T-helper 9 cell (primary cell): Measurements from ENCODE around the gene FAM25C.
"Not testable (repeated sequence)": the region's sequence is repeated elsewhere in the genome, so short reads cannot be mapped to it uniquely, and the experiment has no call there.

Experiments
- DNase-seq: peaks from one replicate; pipeline ENCODE4 v3.0.0-alpha.2; 2020
- total RNA-seq, 2 donors: gene quantifications; one replicate each; lab custom pipeline; 2026; lab: John Stamatoyannopoulos, UW

Gene FAM25C
- total RNA-seq: 0 reads per million in 2 donors

DNA sequence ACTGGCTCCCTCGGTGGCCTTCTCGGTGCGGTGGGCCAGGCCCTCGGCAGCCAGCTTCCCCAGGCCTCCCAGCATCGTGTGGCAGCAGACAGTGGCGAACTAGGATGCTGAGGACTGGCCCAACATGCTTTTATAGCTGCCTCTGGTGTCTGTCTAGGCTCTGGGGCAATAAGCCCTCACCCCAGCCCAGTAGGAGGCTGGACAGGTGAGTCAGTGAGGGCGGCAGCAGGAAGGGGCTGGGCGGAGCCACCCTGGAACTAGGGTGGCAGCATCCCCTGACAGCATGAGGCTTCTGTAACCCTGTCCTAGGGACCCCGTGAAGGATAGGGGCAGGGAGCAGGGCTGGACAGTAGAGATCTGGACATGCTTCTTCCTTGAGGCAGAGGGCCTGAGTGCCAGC lies at the start of gene FAM25C:
Gene FAM25C, minus strand, starts transcription at position 101 of the 400 bp plus-strand sequence. Its CDS starts 26 bp downstream, at position 75.
- not testable (repeated sequence) for DNase-seq

DNA sequence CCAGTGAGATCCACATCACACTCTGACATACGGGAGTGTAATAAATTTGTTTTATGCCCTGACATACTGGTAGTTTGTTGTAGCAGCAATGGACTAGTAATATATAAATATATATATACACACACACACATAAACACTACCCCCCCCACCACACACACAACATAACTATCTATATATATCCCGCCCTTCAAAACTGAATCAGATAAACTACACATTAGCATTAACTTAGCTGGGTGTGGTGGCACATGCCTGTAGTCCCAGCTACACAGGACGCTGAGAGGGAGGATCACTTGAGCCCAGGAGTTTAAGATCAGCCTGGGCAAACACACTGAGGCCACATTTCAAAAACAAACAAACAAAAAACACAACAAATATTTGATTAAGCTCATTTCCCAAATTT lies 45.0 kb upstream of the FAM25C start:
- DNase-seq: not testable (repeated sequence)

DNA sequence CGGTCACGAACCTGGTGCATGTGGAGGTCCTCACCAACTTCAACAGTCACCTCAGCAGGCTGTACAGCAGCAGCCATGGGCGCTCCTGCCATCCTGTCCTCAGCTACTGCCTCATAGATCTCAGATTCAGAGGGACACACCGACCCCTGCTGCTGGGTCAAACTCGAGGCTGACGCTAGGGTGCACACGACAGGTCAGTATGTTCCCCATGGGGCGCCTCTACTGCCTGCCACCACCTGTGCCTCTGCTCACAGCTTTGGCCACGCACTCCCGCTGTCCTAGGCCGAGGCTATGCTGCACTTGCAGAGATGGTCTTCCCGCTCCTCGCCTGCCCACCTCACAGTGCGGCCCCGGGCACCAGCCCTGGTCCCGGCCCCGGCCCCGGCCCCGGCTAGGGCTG lies 31.8 kb upstream of the FAM25C start:
- DNase-seq: not testable (repeated sequence)

DNA sequence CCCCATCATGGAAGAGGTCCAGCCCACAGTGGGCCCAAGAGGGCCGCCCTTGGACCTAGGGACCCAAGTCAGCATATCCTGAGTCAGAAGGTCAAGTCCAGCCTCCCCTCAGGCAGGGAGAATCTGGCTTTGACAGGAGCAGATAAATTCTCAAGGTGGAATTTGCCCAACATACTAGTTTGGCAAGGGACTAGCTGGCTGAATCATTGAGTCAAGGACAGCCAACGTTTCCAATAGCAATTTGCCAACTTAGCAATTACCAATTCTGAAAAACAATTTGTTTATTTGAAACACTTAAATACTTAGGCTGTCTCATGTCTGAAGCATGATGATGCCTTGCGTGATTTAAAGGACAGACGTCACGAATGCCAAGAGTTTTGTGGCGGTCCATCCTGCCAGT lies 2.7 kb upstream of the FAM25C start:
- not testable (repeated sequence) for DNase-seq

DNA sequence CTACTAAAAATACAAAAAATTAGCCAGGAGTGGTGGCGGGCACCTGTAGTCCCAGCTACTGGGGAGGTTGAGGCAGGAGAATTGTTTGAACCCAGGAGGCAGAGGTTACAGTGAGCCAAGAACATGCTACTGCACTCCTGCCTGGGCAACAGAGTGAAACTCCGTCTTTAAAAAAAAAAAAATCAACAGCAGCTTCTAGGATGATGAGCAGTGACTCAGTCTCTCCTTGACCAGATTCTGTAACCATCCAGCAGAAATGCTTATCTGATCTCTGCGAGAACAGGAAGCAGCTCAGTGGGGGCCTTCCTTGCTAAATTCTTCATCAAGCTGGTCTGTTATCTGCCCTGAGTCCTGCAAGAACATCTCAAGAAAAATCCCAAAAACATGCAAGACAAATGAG lies 5.5 kb downstream of the FAM25C start:
- not testable (repeated sequence) for DNase-seq

DNA sequence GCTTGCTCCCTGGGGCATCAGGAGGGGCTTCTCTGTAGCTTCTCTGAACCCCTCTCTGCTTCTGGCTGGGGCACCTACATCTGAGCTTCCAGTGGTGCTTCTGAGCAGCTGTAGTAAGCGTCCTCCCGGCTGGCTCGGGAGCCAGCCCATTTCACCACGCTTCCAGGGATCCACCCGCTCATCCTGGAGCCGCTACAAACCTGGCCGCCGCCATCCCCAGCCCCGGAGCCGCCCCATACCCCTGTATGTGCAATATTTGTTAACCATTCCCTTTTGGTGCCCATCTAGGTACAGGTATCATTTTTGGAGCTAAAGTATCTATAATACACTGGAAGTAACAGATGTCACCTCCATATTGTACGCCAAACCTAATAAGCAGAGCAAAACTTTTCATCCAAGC lies 7.0 kb downstream of the FAM25C start:
- DNase-seq: not testable (repeated sequence)

DNA sequence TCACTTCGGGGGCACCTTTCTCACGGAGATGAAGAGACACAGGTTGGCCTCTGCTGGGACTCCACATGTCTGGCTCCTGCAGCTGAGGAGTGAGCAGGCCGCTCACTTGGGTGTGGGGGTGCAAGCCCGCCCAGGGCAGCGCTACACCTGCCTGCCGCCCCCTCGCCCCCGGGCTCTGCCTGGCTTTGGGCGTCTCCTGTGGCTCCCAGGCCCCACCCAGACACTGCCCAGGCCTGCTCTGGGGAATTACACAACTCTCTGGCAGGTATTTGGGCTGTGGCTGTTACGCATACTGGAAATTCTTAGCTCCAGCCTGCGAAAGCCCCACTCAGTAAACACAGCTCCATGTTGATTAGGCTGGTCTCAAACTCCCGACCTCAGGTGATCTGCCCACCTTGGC lies 7.9 kb downstream of the FAM25C start:
- not testable (repeated sequence) for DNase-seq

DNA sequence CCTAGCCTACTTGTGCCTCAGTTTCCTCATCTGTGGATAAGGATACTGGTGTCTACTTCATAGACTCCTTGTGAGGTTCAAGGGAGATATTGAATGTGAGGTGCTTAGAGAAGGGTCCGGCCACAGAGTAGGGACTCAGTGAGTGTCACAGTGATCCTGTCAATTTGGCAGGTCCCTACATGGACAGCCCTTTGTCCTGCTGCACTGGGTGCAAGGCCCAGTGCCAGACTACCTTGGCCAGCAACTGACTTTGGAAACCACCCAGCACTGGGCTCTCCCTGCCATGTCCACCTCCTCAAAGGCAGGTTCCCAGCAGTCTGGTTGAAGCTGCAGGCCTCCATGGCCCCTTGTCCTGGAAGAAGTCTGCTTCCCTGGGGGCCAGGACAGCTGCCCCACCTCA lies 9.5 kb downstream of the FAM25C start:
- DNase-seq: not testable (repeated sequence)

DNA sequence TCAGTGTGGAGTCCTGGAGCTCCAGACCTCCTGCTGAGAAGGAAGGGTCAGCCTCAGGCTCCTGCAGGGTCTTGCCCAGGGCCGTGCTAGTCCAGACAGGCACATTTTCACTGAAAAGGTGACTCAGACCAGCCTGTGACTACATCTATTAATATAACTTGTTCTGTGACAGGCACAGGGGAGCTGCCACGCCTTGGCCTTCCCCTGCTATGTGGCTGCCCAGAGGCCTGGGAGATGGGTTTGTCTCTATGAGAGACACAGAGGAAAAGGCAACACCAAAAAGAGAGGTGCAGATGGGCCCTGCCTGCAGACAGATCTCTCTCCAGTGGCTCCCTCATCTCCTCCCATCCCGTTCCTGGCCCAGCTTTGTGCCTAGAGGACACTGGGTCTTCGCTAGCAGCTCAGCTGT lies 10.0 kb downstream of the FAM25C start:
- not testable (repeated sequence) for DNase-seq

DNA sequence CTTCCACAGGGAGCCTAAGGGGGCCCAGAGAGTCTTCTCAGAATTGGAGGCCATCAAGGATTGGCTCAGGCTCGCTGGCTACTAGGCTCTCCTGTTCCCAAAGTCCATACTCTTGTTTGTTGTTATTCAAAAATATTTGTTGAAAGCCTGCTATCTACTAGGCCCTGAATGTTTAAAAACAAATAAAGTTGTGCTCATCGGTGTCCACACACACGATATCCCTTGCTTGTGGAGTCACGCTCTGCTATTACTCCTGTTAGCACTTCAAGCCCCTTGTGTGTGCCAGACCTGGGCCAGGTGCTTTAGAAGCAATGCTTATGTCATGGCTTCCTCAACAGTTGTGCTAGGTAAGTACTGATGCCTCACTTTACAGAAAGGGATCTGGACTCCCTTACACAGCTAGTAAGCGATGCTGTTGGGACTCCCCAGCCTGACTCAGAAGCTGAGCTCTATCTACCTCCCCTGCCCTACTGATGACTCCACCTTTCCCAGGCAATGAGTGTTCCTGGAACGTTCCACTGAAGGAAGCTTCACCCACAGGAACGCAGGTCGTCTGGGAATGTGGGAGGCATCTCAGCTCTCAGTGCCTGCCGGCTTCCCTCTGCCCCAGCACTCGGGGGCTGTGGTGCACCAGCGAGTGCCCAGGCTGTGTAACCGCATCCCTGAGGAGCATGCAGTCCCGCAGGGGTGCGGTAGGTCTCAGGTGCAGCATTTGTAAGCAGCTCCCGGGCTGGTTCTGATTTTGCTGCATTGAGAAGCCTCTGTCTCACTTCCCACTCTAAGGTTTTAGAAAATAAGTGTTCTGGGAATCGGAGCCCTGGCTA lies 10.7 kb downstream of the FAM25C start:
- not testable (repeated sequence) for DNase-seq

DNA sequence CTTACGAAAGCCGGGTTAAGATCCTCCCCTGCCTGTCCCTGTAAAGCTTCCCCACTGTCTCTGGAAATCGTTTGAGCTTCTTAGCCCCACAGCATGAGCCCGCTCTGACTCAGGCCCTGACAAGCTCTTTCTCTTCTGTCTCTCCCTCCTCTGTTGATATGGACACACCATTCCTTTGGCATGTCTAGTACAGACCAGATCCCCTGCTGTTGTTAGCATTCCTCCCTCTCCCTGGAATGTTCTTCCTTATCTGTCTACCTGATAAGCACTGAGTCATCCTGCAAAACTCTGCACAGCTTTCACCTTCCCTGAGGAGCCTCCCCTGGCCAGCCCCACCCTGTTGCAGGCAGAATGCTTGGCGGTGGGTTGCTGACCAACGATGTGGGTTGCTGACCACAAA lies 11.6 kb downstream of the FAM25C start:
- DNase-seq: not testable (repeated sequence)

DNA sequence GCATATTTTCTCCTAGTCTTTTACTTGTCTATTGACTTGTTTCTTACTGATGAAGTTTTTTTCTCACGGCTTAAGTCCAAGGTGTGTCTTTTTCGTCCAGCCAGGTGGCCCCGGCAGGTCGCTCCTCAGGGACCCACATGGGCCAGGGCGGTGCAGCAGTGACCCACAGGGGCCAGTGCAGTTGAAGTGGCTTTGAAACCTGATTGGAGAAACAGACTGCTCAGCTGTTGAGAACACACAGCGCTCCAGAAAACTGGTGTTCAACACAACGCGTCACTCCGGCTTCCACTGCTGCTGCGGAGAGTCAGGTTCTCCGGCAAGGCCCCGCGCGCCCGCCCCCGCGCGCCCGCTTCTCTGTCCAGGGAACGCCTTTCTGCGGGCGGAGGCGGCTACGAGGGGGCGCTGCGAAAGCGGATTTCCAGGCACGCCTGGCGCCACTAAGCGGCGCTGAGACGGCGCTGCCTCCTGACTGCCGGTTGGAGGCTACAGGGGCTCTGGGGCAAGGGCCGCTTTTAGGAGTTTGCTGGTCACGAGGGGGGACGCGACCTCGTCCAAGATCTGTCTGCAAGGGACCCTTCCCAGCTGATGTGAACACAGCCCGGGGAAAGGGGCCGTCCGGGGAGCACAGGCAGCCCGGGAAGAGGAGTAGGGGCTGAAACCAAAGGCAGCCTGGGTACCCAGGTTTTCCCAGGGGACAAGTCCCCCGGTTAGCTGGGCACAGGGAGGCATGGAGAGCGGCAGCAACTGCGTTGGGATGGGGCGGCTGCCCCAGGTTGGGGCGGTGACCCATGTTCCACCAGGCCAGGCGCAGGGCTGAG lies 13.0 kb downstream of the FAM25C start:
- not testable (repeated sequence) for DNase-seq

DNA sequence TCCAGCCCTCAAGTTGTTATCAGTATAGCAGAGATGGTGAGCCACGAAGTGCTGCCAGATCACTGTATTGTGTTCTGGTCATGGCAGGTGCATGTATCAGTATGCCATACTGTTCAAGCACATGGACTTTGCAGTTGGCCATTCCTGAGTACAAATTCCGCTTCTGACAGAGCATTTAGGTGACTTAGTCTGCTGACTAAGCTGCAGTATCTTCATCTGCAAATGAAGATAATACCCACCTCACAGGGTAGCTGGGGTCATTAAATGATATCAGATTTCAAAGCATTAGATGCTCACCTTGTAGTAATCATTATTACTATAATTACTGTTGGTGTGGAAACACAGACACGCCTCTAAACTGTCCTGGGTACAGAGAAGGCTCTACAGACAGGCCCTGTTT lies 24.2 kb downstream of the FAM25C start:
- DNase-seq: not testable (repeated sequence)

DNA sequence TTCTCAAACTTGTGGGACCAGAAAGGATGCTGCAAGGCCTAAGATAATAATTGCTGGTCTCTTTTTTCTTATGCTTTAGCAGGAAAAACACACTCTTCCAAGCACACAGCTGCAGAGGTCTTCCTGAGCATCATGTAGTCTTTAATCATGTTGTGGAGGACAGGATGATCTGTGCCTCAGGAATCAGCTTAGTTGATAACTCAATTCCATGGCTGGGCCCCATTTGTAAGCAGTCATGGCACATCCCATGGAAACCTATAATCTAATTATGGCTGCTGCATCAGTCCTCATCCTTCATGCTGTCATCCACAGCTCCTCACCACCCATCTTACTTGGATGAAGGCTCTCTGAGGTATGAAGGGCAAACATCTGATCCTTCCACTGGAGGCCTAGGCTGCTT lies 26.5 kb downstream of the FAM25C start:
- DNase-seq: not testable (repeated sequence)

DNA sequence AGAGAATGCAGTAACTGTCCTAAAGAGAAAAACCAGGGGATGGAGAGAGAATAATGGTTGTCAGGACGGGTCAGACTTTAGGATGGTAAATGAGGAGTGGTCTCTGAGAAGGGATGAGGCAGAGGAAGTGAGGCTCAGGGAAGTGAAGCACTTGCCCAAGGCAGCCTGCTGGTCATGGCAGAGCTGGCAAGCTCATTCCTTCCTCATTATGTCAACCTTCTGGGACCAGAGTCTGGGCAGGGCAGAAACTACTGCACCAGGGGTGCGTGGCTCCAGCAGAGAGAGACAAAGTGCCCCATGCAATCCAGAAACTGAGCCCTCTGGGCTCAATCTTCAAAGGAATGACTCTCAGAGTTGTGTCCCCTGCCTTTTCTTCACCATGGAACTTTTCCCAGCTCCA lies 27.5 kb downstream of the FAM25C start:
- DNase-seq: not testable (repeated sequence)

DNA sequence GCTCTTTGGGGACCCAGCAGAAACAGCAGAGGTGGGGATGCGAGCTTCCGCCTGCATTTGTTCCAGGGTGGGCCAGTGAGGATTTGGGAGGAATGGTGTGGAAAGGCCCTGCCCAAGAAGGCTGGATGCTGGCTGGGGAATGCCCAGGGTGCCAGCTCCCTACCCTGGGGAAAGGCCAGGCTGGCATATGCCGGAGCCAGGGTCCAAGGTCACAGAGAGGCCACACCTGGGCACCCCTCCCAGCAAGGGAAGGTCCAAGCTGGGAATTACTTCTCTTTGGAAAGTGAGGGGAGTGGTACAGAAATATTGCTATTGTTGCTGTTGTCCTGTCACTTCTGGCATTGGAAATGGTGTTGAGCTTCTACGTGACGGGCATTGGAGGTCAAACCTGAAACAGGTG lies 28.0 kb downstream of the FAM25C start:
- DNase-seq: not testable (repeated sequence)

DNA sequence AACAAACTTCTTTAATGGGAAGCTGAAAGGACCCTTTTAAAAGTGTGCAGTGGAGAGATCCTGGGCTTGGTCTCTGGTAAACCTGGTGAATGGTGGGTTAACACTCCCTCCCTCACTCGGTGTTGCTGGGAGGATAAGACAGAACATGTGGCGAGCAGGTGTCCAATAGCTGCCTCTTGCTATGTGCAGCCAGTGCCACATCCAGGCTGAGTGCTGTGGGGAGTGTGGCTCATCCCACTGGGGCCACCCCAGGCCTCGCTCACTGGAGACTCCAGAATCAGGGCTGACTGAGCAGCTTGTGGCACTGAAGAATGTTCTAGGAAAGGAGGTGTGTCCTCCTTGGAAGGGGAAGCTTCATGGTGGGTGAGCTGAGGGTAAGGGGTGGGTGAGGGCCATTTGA lies 29.5 kb downstream of the FAM25C start:
- not testable (repeated sequence) for DNase-seq

DNA sequence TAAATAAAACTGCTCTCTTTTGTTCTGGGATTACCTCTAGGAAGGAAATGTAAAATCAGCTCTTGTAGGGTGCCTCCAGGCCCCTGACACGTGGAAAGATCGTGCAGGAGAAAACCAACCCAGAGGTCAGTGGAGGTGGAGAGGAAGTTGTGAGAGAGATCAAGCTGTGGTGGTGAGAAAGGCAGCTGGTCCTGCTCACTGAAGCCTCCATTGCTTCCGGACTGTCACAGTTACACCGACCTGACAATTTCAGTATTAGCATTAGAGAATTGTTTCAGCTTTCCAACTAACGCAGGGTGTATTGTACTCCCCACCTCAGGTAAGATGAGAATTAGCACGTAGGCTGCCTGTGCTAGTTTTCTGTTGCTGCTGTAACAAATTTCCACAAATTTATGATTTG lies 30.6 kb downstream of the FAM25C start:
- DNase-seq: not testable (repeated sequence)

DNA sequence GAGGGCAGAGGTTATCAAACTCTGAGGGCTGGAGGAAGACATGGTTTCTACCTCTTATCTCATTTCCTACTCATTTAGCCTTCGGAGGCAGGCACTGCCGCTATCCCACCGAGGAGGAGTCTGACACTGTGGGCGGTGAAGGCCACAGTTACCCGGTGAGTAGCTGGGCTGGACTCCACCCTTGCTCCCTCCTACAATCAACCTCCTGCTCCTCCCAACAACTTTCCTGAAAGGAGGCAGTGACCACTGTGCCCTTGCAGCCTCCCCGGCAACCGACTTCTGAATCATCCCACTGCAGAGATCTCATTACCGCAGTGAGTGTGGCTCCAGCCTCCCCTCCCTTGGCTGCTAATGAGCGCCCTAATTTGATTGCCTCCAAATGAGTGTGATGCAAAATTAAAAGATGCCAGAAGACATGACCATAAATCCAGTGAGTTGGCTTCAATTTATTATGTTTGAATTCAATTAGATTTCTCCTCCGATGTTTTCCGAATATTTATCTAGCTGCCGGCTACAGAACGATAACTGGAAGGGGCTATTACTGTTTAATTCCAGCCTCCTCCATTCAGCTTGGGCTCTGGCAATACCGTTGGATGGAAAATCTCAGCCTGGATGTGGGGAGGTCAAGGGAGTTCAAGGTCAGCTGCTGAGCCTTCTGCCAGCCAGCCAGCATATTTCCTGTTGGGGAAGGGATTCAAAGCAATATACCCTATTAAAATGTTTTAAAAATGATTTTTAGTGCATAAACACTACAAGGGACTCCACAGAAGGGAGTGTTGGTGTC lies 35.1 kb downstream of the FAM25C start:
- not testable (repeated sequence) for DNase-seq

DNA sequence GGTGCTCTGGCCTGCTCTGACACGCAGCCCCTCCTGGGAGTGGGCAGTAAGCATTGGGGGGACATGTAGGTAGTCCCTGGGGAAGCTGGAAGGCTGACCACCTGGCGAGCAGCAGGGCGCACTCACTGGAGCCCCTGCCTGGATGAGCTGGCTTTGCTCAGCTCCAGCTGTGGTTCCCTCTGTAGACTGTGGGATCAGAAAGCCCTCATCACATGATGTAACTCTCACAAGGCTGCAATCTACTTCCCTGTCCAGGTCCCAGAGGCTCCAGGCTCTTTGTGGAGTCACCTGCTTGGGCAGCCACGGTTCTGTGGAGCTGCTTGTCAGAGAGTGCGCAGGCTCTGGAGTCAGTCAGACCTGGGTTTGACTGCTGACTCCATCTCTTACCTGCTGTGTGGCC lies 36.8 kb downstream of the FAM25C start:
- not testable (repeated sequence) for DNase-seq

DNA sequence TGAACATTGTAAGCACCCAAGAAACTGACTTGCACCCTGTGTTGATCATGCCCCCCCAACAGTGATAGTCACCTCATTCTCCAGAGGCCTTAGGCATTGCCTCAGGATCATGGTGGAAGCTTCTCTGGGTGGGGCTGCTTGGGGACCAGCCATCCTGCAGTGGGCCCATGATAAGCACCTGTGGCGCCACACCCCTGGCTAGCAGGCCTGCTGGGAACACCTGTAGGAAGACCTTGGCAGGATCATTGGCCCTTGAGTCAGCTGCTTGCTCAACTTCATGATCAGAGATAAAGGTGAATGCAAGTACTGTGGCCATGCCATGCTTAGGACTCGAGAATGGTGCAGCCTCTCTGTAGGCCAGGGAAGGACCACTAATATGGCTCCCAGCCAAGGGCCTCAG lies 38.9 kb downstream of the FAM25C start:
- DNase-seq: not testable (repeated sequence)

DNA sequence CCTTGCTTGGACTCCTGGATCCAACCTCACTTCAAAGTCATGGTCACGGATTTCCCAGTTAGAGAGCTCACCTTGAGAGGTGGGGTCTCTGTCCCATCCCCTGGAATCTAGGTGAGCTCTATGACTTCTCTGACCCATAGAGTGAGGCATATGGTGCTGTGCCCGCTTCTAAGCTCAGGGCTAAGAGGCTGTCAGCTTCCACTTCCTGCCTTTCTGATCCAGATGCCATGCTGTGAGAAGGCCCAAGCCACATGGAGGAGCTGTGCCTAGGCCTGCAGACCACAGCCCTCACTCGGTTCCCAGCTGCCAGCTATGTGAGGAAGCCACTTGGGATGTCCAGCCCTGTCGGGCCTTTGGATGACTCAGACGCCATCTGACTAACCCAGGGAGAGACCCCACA lies 39.9 kb downstream of the FAM25C start:
- DNase-seq: not testable (repeated sequence)

DNA sequence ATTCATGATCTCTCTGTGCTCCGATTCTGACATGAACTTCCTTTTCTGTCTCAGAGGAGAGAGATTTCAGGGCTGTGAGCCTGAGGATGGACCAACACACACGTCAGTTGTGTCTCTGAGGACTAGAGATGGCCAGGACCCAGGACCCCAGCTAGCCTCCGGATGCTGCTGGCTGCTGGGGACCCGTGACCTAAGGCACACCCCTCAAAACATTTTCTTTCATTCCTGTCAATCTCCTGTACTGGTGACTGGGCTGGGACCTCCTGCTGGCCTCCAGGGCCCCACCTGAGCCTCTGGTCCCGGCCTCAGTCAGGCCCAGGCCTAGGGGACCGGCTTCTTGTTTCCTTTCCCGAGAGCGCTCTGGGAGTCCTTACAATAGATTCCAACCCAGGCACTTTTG lies 42.4 kb downstream of the FAM25C start:
- DNase-seq: not testable (repeated sequence)
